A549 treated with DMSO at 1 μM for 4 hours (cell line): ENCODE measurements around the gene MGST2. TPM values are rescaled to one million over a fixed set of nuclear protein-coding genes. Genes with fewer than 3 reads are reported as not detected.

ENCODE experiments used
- total RNA-seq: library from RNA; stranded (reverse); fragments of 200-300 nt; extraction: Qiagen RNA extraction; gene quantifications from 5 replicates; pipeline ENCODE4 v1.2.3, GENCODE V29; 2022; ENCODE audit warnings: low read depth

Gene MGST2
- 48.3 to 52.8 TPM (median 49.2 TPM) in 5 replicates for total RNA-seq

DNA sequence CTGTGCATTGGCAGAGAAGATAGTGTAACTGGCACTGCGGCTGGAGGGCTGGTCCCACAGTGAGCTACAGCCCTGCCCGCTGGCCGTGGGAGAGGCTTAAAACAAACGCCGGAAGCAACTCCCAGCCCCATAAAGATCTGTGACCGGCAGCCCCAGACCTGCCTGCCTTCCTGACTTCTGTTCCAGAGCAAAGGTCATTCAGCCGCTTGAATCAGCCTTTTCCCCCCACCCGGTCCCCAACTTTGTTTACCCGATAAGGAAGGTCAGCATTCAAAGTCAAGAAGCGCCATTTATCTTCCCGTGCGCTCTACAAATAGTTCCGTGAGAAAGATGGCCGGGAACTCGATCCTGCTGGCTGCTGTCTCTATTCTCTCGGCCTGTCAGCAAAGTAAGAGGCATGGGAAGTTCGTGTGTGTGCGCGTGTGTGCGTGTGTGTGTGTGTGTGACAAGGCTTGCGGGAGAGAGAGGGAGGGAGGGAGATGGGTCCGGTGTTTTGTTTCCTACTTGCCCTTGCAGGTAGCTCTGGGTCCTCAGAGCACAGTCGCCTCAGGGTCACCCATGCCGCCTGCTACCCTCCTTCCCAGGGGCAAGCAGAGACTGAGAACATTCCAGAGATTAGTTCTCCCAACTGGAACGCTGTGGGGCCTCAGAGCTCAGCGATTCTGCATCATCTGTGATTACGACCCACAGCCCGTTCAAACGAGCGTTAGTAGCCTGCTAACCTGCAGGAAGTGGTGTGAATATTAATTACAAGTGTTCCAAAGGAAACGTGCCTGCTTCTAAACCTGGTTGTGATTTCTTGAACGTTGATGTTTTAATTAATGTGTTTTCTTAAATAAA lies at the start of gene MGST2:
TSS of gene MGST2 (plus strand) at position 130 of the 840 bp plus-strand sequence. CDS start at position 331, 201 bp downstream.

Other genes with a start within 250 kb of the MGST2 start
- 2.2 to 3.2 TPM (median 2.6 TPM) in 5 replicates for gene RAB33B, start 211.7 kb upstream of the MGST2 start, total RNA-seq
- 40.0 to 50.8 TPM (median 46.0 TPM) in 5 replicates for gene SETD7, start 109.6 kb upstream of the MGST2 start, total RNA-seq